HepG2 (cell line): ENCODE results near the gene ZNF511. TPM values are rescaled to one million over a fixed set of nuclear protein-coding genes. Genes with fewer than 3 reads are reported as not detected.

Experiments used
- AGO2 ChIP-seq: fragments of 200-400 bp; formaldehyde crosslinking; optimal IDR thresholded peaks from 2 replicates; pipeline ENCODE3; 2017; ENCODE audit warnings: mild to moderate bottlenecking, low read depth, low read length, moderate library complexity
- ATAD3A ChIP-seq: sonication (generic); formaldehyde crosslinking; IDR thresholded peaks from 2 replicates; pipeline ENCODE4 v1.4.0; 2020; ENCODE audit warnings: missing genetic modification reagents
- BCL3 ChIP-seq: sonication (generic); formaldehyde crosslinking; IDR thresholded peaks from 2 replicates; pipeline ENCODE4 v1.5.1; 2020; ENCODE audit warnings: mild to moderate bottlenecking, missing genetic modification reagents, moderate library complexity
- CBFB ChIP-seq: sonication (generic); formaldehyde crosslinking; IDR thresholded peaks from 2 replicates; pipeline ENCODE4 v1.4.0; 2020; ENCODE audit warnings: missing genetic modification reagents
- CBX5 ChIP-seq: sonication (generic); formaldehyde crosslinking; IDR thresholded peaks from 2 replicates; pipeline ENCODE4 v1.4.0; 2020; ENCODE audit warnings: missing genetic modification reagents, borderline replicate concordance
- FOXA1 ChIP-seq, 2 experiments: fragments of 450-650 bp in 1 of 2; sonication (generic) in 1 of 2; formaldehyde crosslinking in 1 of 2; IDR thresholded peaks; 2 replicates each; pipeline versions ENCODE4 v1.4.0 to v1.6.1; 2016 to 2020; ENCODE audit warnings: missing genetic modification reagents in 1 of 2
- FOXP1 ChIP-seq, 2 experiments: fragments of 450-650 bp in 1 of 2; IDR thresholded peaks; 2 replicates each; pipeline ENCODE4 v1.6.1; 2017 to 2018; ENCODE audit warnings: antibody characterized with exemption in 1 of 2
- KLF11 ChIP-seq: IDR thresholded peaks from 2 replicates; pipeline ENCODE4 v1.6.1; 2016; ENCODE audit warnings: missing compliant biosample characterization
- KMT2B ChIP-seq: IDR thresholded peaks from 2 replicates; pipeline ENCODE4 v1.6.1; 2016; ENCODE audit warnings: missing genetic modification reagents, missing compliant biosample characterization
- MLX ChIP-seq: IDR thresholded peaks from 2 replicates; pipeline ENCODE4 v1.6.1; 2016
- MXD4 ChIP-seq: IDR thresholded peaks from 2 replicates; pipeline ENCODE4 v1.6.1; 2016; ENCODE audit warnings: mild to moderate bottlenecking, missing biosample characterization, missing genetic modification reagents
- MYC ChIP-seq: sonication (generic); formaldehyde crosslinking; IDR thresholded peaks from 2 replicates; pipeline ENCODE4 v1.9.0; 2021; ENCODE audit warnings: missing genetic modification reagents, borderline replicate concordance
- POGZ ChIP-seq: sonication (generic); formaldehyde crosslinking; IDR thresholded peaks from 2 replicates; pipeline ENCODE4 v1.4.0; 2020; ENCODE audit warnings: mild to moderate bottlenecking, missing genetic modification reagents
- REST ChIP-seq, 2 experiments: IDR thresholded peaks; 2 replicates each; pipeline ENCODE4 v1.6.1; 2011 to 2012; ENCODE audit warnings: low read length in 2 of 2, borderline replicate concordance in 1 of 2, low read depth in 1 of 2, mild to moderate bottlenecking in 1 of 2, moderate library complexity in 1 of 2
- SIX1 ChIP-seq: sonication (generic); formaldehyde crosslinking; IDR thresholded peaks from 2 replicates; pipeline ENCODE4 v1.4.0; 2020; ENCODE audit warnings: missing genetic modification reagents, borderline replicate concordance
- TBX3 ChIP-seq: fragments of 450-650 bp; IDR thresholded peaks from 2 replicates; pipeline ENCODE4 v1.6.1; 2017; ENCODE audit warnings: antibody characterized with exemption, mild to moderate bottlenecking, inconsistent platforms, borderline replicate concordance
- TRAFD1 ChIP-seq: sonication (generic); formaldehyde crosslinking; IDR thresholded peaks from 2 replicates; pipeline ENCODE4 v1.5.1; 2020; ENCODE audit warnings: missing genetic modification reagents, mild to moderate bottlenecking, borderline replicate concordance
- ZBTB1 ChIP-seq: sonication (generic); formaldehyde crosslinking; IDR thresholded peaks from 2 replicates; pipeline ENCODE4 v1.4.0; 2020; ENCODE audit warnings: missing genetic modification reagents, borderline replicate concordance
- ZBTB7A ChIP-seq: sonication (generic); formaldehyde crosslinking; IDR thresholded peaks from 2 replicates; pipeline ENCODE4 v1.8.0; 2022; ENCODE audit warnings: mild to moderate bottlenecking, missing genetic modification reagents
- ZKSCAN5 ChIP-seq: sonication (generic); formaldehyde crosslinking; IDR thresholded peaks from 2 replicates; pipeline ENCODE4 v1.5.1; 2020; ENCODE audit warnings: mild to moderate bottlenecking, missing genetic modification reagents
- ZNF432 ChIP-seq: sonication (generic); formaldehyde crosslinking; IDR thresholded peaks from 2 replicates; pipeline ENCODE4 v1.5.0; 2020; ENCODE audit warnings: missing genetic modification reagents, mild to moderate bottlenecking, borderline replicate concordance
- ZNF468 ChIP-seq: sonication (generic); formaldehyde crosslinking; IDR thresholded peaks from 2 replicates; pipeline ENCODE4 v1.8.0; 2022; ENCODE audit warnings: mild to moderate bottlenecking, moderate library complexity, missing genetic modification reagents
- ZNF607 ChIP-seq: sonication (generic); formaldehyde crosslinking; IDR thresholded peaks from 2 replicates; pipeline ENCODE4 v1.5.1; 2020; ENCODE audit warnings: missing genetic modification reagents, mild to moderate bottlenecking, borderline replicate concordance
- ZNF737 ChIP-seq: sonication (generic); formaldehyde crosslinking; IDR thresholded peaks from 2 replicates; pipeline ENCODE4 v1.5.0; 2020; ENCODE audit warnings: missing genetic modification reagents, mild to moderate bottlenecking, borderline replicate concordance
- polyA plus RNA-seq, 8 experiments: library from polyadenylated mRNA; depleted of rRNA in 3 of 8; stranded (reverse) in 7 of 8; unstranded in 1 of 8; fragments of >200 nt; fragmentation: Illumina TruSeq in 4 of 8; extraction: Trizol in 4 of 8; gene quantifications; 2 replicates each; pipeline versions ENCODE4 v1.2.1 to v1.2.3, GENCODE V29; 2011 to 2016; ENCODE audit warnings: low read depth in 4 of 8, missing spikeins in 1 of 8, mixed read lengths in 1 of 8; ENCODE audit not compliant: insufficient read depth in 1 of 8
- total RNA-seq, 5 experiments: library from RNA; depleted of rRNA; stranded (reverse); fragments of >200 nt; fragmentation: Illumina TruSeq; extraction: Trizol; gene quantifications; 2 replicates each; pipeline ENCODE4 v1.2.3, GENCODE V29; 2016; ENCODE audit warnings: low read depth in 1 of 5

The ZNF511 gene
- total and polyA plus RNA-seq, 2 of the 13 experiments (the other 11 are each of a cell fraction or from before 2014, with no cell fraction given): 35.6 to 66.4 TPM

- no peak for TF ChIP-seq MLX (CRISPR knock-in tag)
- TF ChIP-seq MYC (CRISPR knock-in tag): no peak
- no peak for TF ChIP-seq MXD4 (CRISPR knock-in tag)
- no peak for TF ChIP-seq TBX3
- TF ChIP-seq ZNF432: no peak
- TF ChIP-seq CBFB: no peak
- no peak for TF ChIP-seq ZNF737 (CRISPR knock-in tag)
- peak; percentile 70 for TF ChIP-seq BCL3 (CRISPR knock-in tag)
- TF ChIP-seq FOXA1 (IDR thresholded peaks at IDR 0.05): no peak
- no peak for TF ChIP-seq FOXA1 (CRISPR knock-in tag; IDR thresholded peaks at IDR 0.05)
- no peak for TF ChIP-seq CBX5 (CRISPR knock-in tag)
- TF ChIP-seq SIX1: no peak
- TF ChIP-seq ZKSCAN5 (CRISPR knock-in tag): no peak
- 0 out of 2 replicates have a peak, but pooled peaks have one; percentile 53 for TF ChIP-seq ZBTB7A
- no peak for TF ChIP-seq REST (IDR thresholded peaks at IDR 0.05; ENCODE audit: borderline replicate concordance in 1 of 2, low read depth in 1 of 2, low read length in 2 of 2)
- no peak for TF ChIP-seq ZBTB1 (CRISPR knock-in tag)
- no peak for TF ChIP-seq KLF11 (CRISPR knock-in tag)
- TF ChIP-seq KMT2B (CRISPR knock-in tag): no peak
- TF ChIP-seq ZNF468: no peak
- no peak for TF ChIP-seq TRAFD1 (CRISPR knock-in tag)
- TF ChIP-seq ATAD3A (CRISPR knock-in tag): no peak
- TF ChIP-seq ZNF607 (CRISPR knock-in tag): no peak
- TF ChIP-seq FOXP1 (IDR thresholded peaks at IDR 0.05): no peak
- TF ChIP-seq FOXP1 (CRISPR knock-in tag; IDR thresholded peaks at IDR 0.05): no peak
- TF ChIP-seq AGO2: peak; percentile 69
- no peak; the same call in 1 of the 2 replicates for TF ChIP-seq POGZ (CRISPR knock-in tag)
Measured at GRCh38 chr10:133308421-133309099, at the start of gene ZNF511, which contains the start of gene TUBGCP2 (continued).
